ENCODE results near the gene FANCC.

Gene FANCC

DNA sequence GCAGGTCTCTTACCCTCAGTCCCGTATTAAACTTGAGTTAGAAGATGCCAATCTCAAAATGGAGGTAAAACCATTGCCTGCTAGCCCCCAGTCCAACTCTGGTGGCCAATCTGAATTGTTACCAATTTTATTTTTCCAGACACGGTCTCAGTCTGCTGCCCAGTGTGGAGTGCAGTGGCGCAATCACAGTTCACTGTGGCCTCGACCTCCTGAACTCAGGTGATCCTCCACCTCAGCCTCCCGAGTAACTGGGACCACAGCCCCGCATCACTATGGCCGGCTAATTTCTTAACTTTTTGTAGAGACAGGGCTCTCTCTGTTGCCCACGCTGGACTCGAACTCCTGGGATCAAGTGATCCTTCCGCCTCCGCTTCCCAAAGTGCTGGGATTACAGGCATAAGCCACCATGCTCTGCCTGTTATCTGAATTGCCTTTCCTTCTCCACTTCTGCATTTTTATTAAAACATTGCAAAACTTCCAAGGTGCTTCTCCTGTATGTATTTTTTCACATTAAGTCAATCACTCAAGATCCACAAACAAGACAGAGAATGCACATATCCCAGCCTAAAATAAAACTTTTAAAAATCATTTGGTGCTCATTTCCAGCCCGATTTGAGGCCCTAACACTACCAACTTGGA lies 2.3 kb downstream of the FANCC start:
- no peak for DNase-seq (ENCODE audit: low read depth)
- TF ChIP-seq, protein P1, sequence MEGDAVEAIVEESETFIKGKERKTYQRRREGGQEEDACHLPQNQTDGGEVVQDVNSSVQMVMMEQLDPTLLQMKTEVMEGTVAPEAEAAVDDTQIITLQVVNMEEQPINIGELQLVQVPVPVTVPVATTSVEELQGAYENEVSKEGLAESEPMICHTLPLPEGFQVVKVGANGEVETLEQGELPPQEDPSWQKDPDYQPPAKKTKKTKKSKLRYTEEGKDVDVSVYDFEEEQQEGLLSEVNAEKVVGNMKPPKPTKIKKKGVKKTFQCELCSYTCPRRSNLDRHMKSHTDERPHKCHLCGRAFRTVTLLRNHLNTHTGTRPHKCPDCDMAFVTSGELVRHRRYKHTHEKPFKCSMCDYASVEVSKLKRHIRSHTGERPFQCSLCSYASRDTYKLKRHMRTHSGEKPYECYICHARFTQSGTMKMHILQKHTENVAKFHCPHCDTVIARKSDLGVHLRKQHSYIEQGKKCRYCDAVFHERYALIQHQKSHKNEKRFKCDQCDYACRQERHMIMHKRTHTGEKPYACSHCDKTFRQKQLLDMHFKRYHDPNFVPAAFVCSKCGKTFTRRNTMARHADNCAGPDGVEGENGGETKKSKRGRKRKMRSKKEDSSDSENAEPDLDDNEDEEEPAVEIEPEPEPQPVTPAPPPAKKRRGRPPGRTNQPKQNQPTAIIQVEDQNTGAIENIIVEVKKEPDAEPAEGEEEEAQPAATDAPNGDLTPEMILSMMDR (IDR thresholded peaks at IDR 0.05; ENCODE audit: control insufficient read depth, extremely low read depth, insufficient read depth): no peak
- no peak overlapping the region for H3K4me3 ChIP-seq (ENCODE audit: low read depth, low read length)

DNA sequence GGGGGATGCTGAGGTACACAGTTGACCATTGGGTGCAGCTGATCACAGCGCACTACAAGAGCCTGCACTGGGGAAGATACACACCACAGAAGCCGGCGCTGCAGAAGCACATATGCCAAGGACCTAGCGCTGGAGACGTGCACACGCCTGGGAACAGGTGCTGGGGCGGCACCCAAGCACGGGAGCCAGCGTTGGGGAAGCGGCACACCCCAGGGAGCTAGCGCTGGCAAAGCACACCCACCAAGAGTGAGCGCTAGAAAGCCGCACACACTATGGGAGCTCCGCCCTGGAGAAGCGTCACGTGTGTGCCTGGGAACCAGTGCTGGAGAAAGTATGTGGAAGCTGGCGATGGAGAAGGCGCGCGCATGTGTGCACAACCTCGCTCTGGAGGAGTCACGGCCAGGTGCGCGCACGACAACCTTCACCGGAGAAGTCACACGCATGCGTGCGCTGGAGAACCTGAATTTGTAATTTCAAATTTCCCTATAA lies 4.5 kb downstream of the FANCC start:
- TF ChIP-seq, protein P1 (IDR thresholded peaks at IDR 0.05; ENCODE audit: control insufficient read depth, extremely low read depth, insufficient read depth): no peak
- peak overlapping the region; percentile 46 for H3K4me3 ChIP-seq (ENCODE audit: low read depth, low read length)
- DNase-seq (ENCODE audit: low read depth): peak; percentile 72

DNA sequence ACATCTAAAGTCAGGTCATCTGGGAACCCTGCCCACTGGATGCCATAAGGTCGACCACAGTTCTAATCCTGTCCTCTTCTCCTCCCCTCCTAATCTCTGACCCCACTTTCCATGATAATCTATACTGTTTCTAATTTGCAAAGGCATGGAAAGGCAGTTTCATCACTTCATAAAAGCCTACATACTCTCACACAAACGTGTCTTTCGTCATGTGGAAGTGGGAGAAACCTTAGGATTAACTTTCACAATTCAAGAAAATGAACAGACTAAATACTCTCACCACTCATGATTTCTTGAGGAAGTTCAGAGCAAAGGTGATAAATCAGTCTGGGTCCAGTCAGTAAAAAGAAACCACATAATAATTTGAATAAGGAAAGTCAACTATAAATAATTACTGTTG lies 5.5 kb downstream of the FANCC start:
- TF ChIP-seq, protein P1 (IDR thresholded peaks at IDR 0.05; ENCODE audit: control insufficient read depth, extremely low read depth, insufficient read depth): no peak
- DNase-seq (ENCODE audit: low read depth): no peak
- H3K4me3 ChIP-seq (ENCODE audit: low read depth, low read length): no peak overlapping the region

DNA sequence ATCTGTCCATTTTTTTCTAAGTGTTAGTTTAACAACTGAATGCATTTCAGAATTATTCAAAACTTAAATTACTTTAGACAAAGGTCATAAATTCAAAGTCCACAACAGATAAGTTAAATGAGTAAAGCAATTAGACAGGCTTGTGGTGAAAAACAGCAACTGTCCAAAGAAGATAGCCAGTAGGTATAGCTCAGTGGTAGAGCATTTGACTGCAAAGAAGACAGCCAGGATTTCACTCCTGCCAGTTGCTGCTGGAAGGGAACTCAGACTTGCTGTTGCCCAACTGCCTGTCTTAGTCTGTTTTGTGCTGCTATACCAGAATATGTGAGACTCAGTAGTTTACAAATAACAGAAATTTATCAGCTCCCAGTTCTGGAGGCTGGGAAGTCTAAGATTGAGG lies 10.0 kb downstream of the FANCC start:
- TF ChIP-seq, protein P1 (IDR thresholded peaks at IDR 0.05; ENCODE audit: control insufficient read depth, extremely low read depth, insufficient read depth): no peak
- H3K4me3 ChIP-seq (ENCODE audit: low read depth, low read length): no peak overlapping the region
- DNase-seq (ENCODE audit: low read depth): no peak

DNA sequence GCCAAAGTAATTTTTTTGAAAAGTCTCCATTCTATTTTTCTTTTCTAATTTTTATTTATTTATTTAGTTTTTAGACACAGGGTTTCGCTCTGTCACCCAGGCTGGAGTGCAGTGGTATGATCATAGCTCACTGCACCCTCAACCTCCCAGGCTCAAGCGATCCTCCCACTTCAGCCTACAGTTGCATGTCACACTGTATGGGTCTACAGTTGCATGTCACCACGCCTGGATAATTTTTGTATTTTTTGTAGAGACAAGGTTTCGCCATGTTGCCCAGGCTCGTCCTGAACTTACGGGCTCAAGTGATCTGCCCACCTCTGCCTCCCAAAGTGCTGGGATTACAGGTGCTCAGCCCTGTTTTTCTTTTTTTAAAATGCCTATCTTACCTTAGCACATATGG lies 10.7 kb downstream of the FANCC start:
- no peak for DNase-seq (ENCODE audit: low read depth)
- peak overlapping the region; percentile 37 for H3K4me3 ChIP-seq (ENCODE audit: low read depth, low read length)
- TF ChIP-seq, protein P1 (IDR thresholded peaks at IDR 0.05; ENCODE audit: control insufficient read depth, extremely low read depth, insufficient read depth): no peak

DNA sequence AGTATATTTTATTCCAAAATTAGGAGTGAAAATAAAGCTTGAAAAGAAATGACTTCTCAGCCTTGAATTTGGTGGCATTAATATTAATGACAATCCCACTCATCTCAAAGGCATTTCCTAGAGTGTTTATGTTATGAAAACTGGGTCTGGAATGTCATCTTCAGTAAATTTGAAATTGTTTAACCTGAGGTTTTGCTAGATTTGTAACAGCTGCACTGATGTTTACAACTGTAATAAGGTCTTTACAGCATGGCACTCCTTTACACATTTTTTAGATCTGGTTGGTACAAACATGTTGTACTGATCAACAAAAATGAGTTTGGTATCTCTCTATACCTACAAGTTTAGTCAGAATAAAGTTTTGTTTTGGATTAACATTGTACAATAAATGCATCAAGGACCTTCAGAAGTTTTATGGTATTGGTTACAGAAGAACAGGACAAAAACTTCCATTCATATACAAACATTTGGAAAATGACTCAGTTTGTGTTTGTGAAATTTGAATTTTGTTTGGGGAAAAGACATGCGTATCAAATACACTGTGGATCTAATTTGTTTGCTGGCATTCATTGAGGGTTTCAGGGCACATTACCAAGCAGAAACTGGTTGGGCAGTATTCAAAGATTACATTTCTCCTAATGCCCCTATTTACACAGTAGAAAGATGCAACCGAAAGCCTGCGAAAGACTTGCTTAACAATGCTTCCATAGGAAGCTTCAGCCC lies 11.6 kb downstream of the FANCC start:
- TF ChIP-seq, protein P1 (IDR thresholded peaks at IDR 0.05; ENCODE audit: control insufficient read depth, extremely low read depth, insufficient read depth): no peak
- peak overlapping the region; percentile 37 for H3K4me3 ChIP-seq (ENCODE audit: low read depth, low read length)
- peak; percentile 59 for DNase-seq (ENCODE audit: low read depth)
